Subcutaneous adipose tissue (tissue), 4 donors: ENCODE data around the gene STUM. TPM values are rescaled to one million over a fixed set of nuclear protein-coding genes. Genes with fewer than 3 reads are reported as not detected.

Experiments
- CTCF ChIP-seq: fragments of 450-650 bp; IDR thresholded peaks from one replicate; pipeline ENCODE4 v1.5.1; 2016; ENCODE audit warnings: low read depth, mild to moderate bottlenecking, control low read depth, antibody characterized with exemption, moderate library complexity
- total RNA-seq, 4 donors: library from RNA; depleted of rRNA; stranded (reverse); fragments of >200 nt; gene quantifications; one replicate each; pipeline ENCODE4 v1.1.0, GENCODE V29; 2016

STUM gene
- total RNA-seq, 4 donors from 2014 or later, result 0.16 to 4.1 (median 1.4) TPM

GRCh38 chr1:226655251-226656163, 106.9 kb downstream of the STUM start:
- TF ChIP-seq CTCF, result no peak

- TF ChIP-seq CTCF, result no peak
These were observed 107.6 kb downstream of the STUM start for GRCh38 chr1:226656201-226656600.

GRCh38 chr1:226656601-226657277, 108.2 kb downstream of the STUM start:
- no peak for TF ChIP-seq CTCF

GRCh38 chr1:226657895-226658545, 109.5 kb downstream of the STUM start:
- no peak for TF ChIP-seq CTCF

- no peak for TF ChIP-seq CTCF
These were observed 110.1 kb downstream of the STUM start for GRCh38 chr1:226658546-226659125.

Other genes with a start within 250 kb of the STUM start
- gene LIN9, start 239.6 kb upstream of the STUM start, total RNA-seq, result 1 to 10 TPM; 1.8 to 4.1 (median 2.1) TPM
- gene PARP1, start 140.7 kb upstream of the STUM start, total RNA-seq, result 10 to 100 TPM; 40.4 to 72.2 (median 51.1) TPM
- 10 to 100 TPM; 16.6 to 72.5 (median 28.1) TPM for gene ITPKB, start 190.5 kb downstream of the STUM start, total RNA-seq